HCT116 (cell line): ENCODE measurements around the gene DHPS. TPM values are rescaled to one million over a fixed set of nuclear protein-coding genes. Genes with fewer than 3 reads are reported as not detected.

ENCODE experiments used
- ATAC-seq: fragments of 200-7000 bp; cut with Tn5 transposase; 2 replicates; pipeline ENCODE4 v1.9.1; 2020; ENCODE audit warnings: mild to moderate bottlenecking, moderate library complexity
- BruUV-seq: library from RNA; stranded (reverse); fragments of 400-500 nt; replicated peaks from 2 replicates; lab custom pipeline; 2021; lab: Mats Ljungman, UMichigan
- CTCF ChIA-PET: fragments of 300-600 bp; sonication (Branson Sonifier 250); formaldehyde crosslinking; loops from one replicate; lab custom pipeline; 2021; ENCODE audit warnings: antibody characterized with exemption; lab: Charles Lee
- POLR2A ChIA-PET: fragments of 300-600, 350-600 bp; sonication (Branson Sonifier 250); formaldehyde crosslinking; loops from one replicate; lab custom pipeline; 2021; ENCODE audit warnings: antibody characterized with exemption; lab: Charles Lee
- RAD21 ChIA-PET, 2 experiments: fragments of 300-600 bp; sonication (Branson Sonifier 250); formaldehyde crosslinking; loops; one replicate each; lab custom pipeline; 2023; ENCODE audit warnings: low total read pairs in 2 of 2; ENCODE audit not compliant: uncharacterized antibody in 2 of 2, unreplicated experiment in 2 of 2, low non-redundant PET in 1 of 2; lab: Charles Lee
- DNase-seq: peaks from one replicate; pipeline ENCODE4 v3.0.0-alpha.2; 2010; ENCODE audit warnings: low read depth, low spot score
- H2AFZ ChIP-seq: fragments of 200-600 bp; shearing (Covaris generic), sonication (generic); 2 replicates; pipeline ENCODE4 v1.6.1; 2017; ENCODE audit warnings: low read depth, mixed run types, mixed read lengths, antibody characterized with exemption, low read length; ENCODE audit not compliant: poor library complexity, severe bottlenecking
- H3K27ac ChIP-seq: 2 replicates; pipeline ENCODE4 v1.5.1; 2012; ENCODE audit warnings: low read depth, low read length
- H3K27me3 ChIP-seq: fragments of 200-600 bp; sonication (generic); 2 replicates; pipeline ENCODE4 v1.6.1; 2016; ENCODE audit warnings: mixed run types, low read length, mixed read lengths; ENCODE audit not compliant: insufficient read depth
- H3K36me3 ChIP-seq, 2 experiments: fragments of 200-500 bp in 1 of 2; fragments of 200-600 bp in 1 of 2; sonication (Bioruptor generic) in 1 of 2; sonication (generic) in 1 of 2; 2 replicates each; pipeline versions ENCODE4 v1.5.1 to v1.6.1; 2014 to 2016; ENCODE audit warnings: low read length in 2 of 2, inconsistent platforms in 1 of 2, mixed read lengths in 1 of 2, mixed run types in 1 of 2; ENCODE audit not compliant: insufficient read depth in 2 of 2, control insufficient read depth in 1 of 2
- H3K4me1 ChIP-seq, 2 experiments: fragments of 200-600 bp in 1 of 2; sonication (generic) in 1 of 2; 2 replicates each; pipeline versions ENCODE4 v1.5.1 to v1.6.1; 2012 to 2017; ENCODE audit warnings: low read length in 2 of 2, inconsistent platforms in 1 of 2, mild to moderate bottlenecking in 1 of 2, mixed read lengths in 1 of 2, mixed run types in 1 of 2, moderate library complexity in 1 of 2; ENCODE audit not compliant: insufficient read depth in 2 of 2, control insufficient read depth in 1 of 2
- H3K4me2 ChIP-seq: fragments of 200-600 bp; sonication (generic); 2 replicates; pipeline ENCODE4 v1.6.1; 2017; ENCODE audit warnings: mixed run types, low read length, mixed read lengths
- H3K4me3 ChIP-seq, 2 experiments: fragments of 200-600 bp in 1 of 2; sonication (generic) in 1 of 2; replicated peaks in 1 of 2; 2 replicates each; pipeline ENCODE4 v1.5.1; 2011 to 2016; ENCODE audit warnings: low read length in 2 of 2, control low read depth in 1 of 2, low read depth in 1 of 2, mild to moderate bottlenecking in 1 of 2, mixed read lengths in 1 of 2, mixed run types in 1 of 2
- H3K79me2 ChIP-seq: fragments of 200-600 bp; sonication (generic); 2 replicates; pipeline ENCODE4 v1.6.1; 2017; ENCODE audit warnings: mild to moderate bottlenecking, mixed run types, low read length, moderate library complexity, mixed read lengths; ENCODE audit not compliant: insufficient read depth
- H3K9ac ChIP-seq: fragments of 200-600 bp; sonication (generic); 2 replicates; pipeline ENCODE4 v1.6.1; 2016; ENCODE audit warnings: low read length, mixed read lengths
- H3K9me2 ChIP-seq: fragments of 200-600 bp; sonication (generic), shearing (Covaris generic); 2 replicates; pipeline ENCODE4 v1.6.1; 2017; ENCODE audit warnings: mixed run types, mild to moderate bottlenecking, moderate library complexity; ENCODE audit not compliant: insufficient read depth
- H3K9me3 ChIP-seq, 2 experiments: fragments of 200-500 bp in 1 of 2; fragments of 200-600 bp in 1 of 2; sonication (Bioruptor generic) in 1 of 2; sonication (generic) in 1 of 2; 2 replicates each; pipeline ENCODE4 v1.6.1; 2014 to 2017; ENCODE audit warnings: low read length in 2 of 2, mixed read lengths in 2 of 2, inconsistent platforms in 1 of 2, low read depth in 1 of 2, mild to moderate bottlenecking in 1 of 2, mixed run types in 1 of 2, moderate library complexity in 1 of 2; ENCODE audit not compliant: control insufficient read depth in 1 of 2, insufficient read depth in 1 of 2
- H4K20me1 ChIP-seq: fragments of 200-600 bp; sonication (generic), shearing (Covaris generic); 2 replicates; pipeline ENCODE4 v1.6.1; 2017; ENCODE audit warnings: mixed run types, mild to moderate bottlenecking, moderate library complexity; ENCODE audit not compliant: insufficient read depth
- CEBPB ChIP-seq: IDR thresholded peaks from 2 replicates; pipeline ENCODE4 v1.6.1; 2012; ENCODE audit warnings: low read depth
- ELF1 ChIP-seq: IDR thresholded peaks from 2 replicates; pipeline ENCODE4 v1.6.1; 2012; ENCODE audit warnings: low read depth, borderline replicate concordance
- EZH2 ChIP-seq: fragments of 200-600 bp; sonication (generic); IDR thresholded peaks from 2 replicates; pipeline ENCODE4 v1.6.1; 2017; ENCODE audit warnings: antibody characterized with exemption, mixed run types
- JUND ChIP-seq: IDR thresholded peaks from 2 replicates; pipeline ENCODE4 v1.6.1; 2012
- POLR2A ChIP-seq: IDR thresholded peaks from 2 replicates; pipeline ENCODE4 v1.7.0; 2011; ENCODE audit warnings: borderline replicate concordance; ENCODE audit not compliant: insufficient read depth, insufficient read length; ENCODE audit errors: extremely low read depth
- POLR2AphosphoS5 ChIP-seq: IDR thresholded peaks from 2 replicates; pipeline ENCODE4 v1.6.1; 2011; ENCODE audit warnings: mild to moderate bottlenecking, low read depth, low read length, moderate library complexity
- SIN3A ChIP-seq: IDR thresholded peaks from 2 replicates; pipeline ENCODE4 v1.6.1; 2012; ENCODE audit warnings: low read depth
- SRF ChIP-seq: IDR thresholded peaks from 2 replicates; pipeline ENCODE4 v1.6.1; 2012; ENCODE audit warnings: low read depth
- TCF7L2 ChIP-seq: IDR thresholded peaks from 2 replicates; pipeline ENCODE4 v1.7.0; 2011; ENCODE audit warnings: borderline replicate concordance, inconsistent platforms; ENCODE audit not compliant: insufficient read depth, insufficient read length; ENCODE audit errors: extremely low read depth
- YY1 ChIP-seq: IDR thresholded peaks from 2 replicates; pipeline ENCODE4 v1.6.1; 2011; ENCODE audit warnings: low read length, low read depth, moderate library complexity, mild to moderate bottlenecking; ENCODE audit not compliant: insufficient replicate concordance; ENCODE audit errors: extremely low read depth
- ZFX ChIP-seq: fragments of 450-650 bp; IDR thresholded peaks from 2 replicates; pipeline ENCODE4 v1.6.1; 2017
- intact Hi-C: fragments of 100-400 bp; cut with micrococcal nuclease; formaldehyde crosslinking; loops from 2 replicates; pipeline ENCODE4 v1.10.0; 2022
- total RNA-seq: library from RNA; stranded (reverse); gene quantifications from one replicate; pipeline ENCODE4 v1.2.1, GENCODE V29; 2021; ENCODE audit not compliant: unreplicated experiment
- TF ChIP-seq, protein P1 (sequence below): IDR thresholded peaks from 2 replicates; pipeline ENCODE4 v1.6.1; 2012
- TF ChIP-seq, protein P2 (sequence below): IDR thresholded peaks from 2 replicates; pipeline ENCODE4 v1.6.1; 2011; ENCODE audit warnings: mild to moderate bottlenecking, low read length, moderate library complexity; ENCODE audit not compliant: insufficient replicate concordance; ENCODE audit errors: extremely low read depth

DHPS gene
- total RNA-seq, 1 experiment from 2014 or later = 134 TPM

DNA sequence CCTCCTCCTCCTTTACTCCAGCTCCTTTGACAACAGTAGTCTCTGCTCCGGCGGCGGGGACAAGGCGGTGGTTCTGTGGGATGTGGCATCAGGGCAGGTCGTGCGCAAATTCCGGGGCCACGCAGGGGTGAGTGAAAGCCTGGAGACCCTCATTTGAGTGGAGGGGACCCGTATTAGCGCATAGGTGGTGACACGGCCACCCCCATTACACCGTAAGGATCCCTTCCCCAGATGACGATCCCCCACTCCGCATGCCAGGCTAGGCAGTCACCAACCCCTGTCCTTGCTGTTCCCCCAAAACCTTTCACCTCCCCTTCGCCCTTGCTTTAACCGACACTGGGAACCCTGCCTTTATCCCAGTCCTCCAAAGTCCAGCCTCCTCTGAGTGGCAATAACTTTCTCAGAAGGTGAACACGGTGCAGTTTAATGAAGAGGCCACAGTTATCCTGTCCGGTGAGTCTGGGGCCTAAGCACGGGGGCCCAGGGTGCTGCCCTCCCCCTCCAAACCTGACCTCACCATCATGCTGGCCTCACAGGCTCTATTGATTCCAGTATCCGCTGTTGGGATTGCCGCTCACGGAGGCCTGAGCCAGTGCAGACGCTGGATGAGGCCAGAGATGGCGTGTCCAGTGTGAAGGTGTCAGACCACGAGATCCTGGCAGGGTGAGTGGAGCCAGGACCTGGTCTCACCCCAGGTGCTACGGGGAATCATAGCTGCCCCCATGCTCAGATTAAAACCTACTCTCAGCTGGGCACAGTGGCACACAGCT is 11.3 kb downstream of the DHPS start:
- Histone ChIP-seq H3K4me1 (peaks cover 19 to 35% of the 10 kb centered on the region in 2 experiments), H3K27ac (peak overlapping the region; percentile 88), H3K4me3 (peak overlapping the region; percentile 95 to 98), H3K9ac (peak overlapping the region; percentile 90), H3K36me3 (peaks cover 7 to 22% of the 10 kb centered on the region in 2 experiments; a peak in 3 of 4 replicates), H2AFZ (no peak overlapping the region), H3K9me2 (no peaks in the 10 kb centered on the region), H3K9me3 (no peaks in the 10 kb centered on the region), H3K79me2 (peaks cover 30% of the 10 kb centered on the region; the same call in 1 of the 2 replicates), H3K4me2 (peak overlapping the region; percentile 92), H3K27me3 (no peaks in the 10 kb centered on the region), H4K20me1 (no peaks in the 10 kb centered on the region)
- ChIA-PET POLR2A (no interaction called here), RAD21 (no interaction called here), CTCF (no interaction called here)
- intact Hi-C loops = no loop called here
- TF ChIP-seq POLR2AphosphoS5 = no peak
- no peak for TF ChIP-seq SRF
- TF ChIP-seq CEBPB = no peak
- no peak for TF ChIP-seq JUND
- TF ChIP-seq, protein P1, sequence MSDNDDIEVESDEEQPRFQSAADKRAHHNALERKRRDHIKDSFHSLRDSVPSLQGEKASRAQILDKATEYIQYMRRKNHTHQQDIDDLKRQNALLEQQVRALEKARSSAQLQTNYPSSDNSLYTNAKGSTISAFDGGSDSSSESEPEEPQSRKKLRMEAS = no peak
- no peak for TF ChIP-seq POLR2A
- TF ChIP-seq EZH2 = no peak
- TF ChIP-seq, protein P2, sequence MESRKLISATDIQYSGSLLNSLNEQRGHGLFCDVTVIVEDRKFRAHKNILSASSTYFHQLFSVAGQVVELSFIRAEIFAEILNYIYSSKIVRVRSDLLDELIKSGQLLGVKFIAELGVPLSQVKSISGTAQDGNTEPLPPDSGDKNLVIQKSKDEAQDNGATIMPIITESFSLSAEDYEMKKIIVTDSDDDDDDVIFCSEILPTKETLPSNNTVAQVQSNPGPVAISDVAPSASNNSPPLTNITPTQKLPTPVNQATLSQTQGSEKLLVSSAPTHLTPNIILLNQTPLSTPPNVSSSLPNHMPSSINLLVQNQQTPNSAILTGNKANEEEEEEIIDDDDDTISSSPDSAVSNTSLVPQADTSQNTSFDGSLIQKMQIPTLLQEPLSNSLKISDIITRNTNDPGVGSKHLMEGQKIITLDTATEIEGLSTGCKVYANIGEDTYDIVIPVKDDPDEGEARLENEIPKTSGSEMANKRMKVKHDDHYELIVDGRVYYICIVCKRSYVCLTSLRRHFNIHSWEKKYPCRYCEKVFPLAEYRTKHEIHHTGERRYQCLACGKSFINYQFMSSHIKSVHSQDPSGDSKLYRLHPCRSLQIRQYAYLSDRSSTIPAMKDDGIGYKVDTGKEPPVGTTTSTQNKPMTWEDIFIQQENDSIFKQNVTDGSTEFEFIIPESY = no peak
- TF ChIP-seq YY1 = no peak
- TF ChIP-seq ZFX = no peak
- TF ChIP-seq ELF1 = no peak
- TF ChIP-seq TCF7L2 = no peak
- TF ChIP-seq SIN3A = no peak
- DNase-seq (no peak), ATAC-seq (no peak)
- BruUV-seq = no TSS peak
